Astrocyte of the spinal cord (primary cell): ENCODE measurements around the gene ATRNL1.
"Not testable (repeated sequence)": the region's sequence is repeated elsewhere in the genome, so short reads cannot be mapped to it uniquely, and the experiment has no call there.

ENCODE experiments used
- DNase-seq: peaks from one replicate; pipeline ENCODE4 v3.0.0; 2011; ENCODE audit warnings: low read depth, low spot score
- H3K4me3 ChIP-seq: 2 replicates; pipeline ENCODE4 v1.5.1; 2011; ENCODE audit warnings: low read depth, mild to moderate bottlenecking, low read length, moderate library complexity
- CTCF ChIP-seq: IDR thresholded peaks from 2 replicates; pipeline ENCODE4 v1.5.1; 2012; ENCODE audit warnings: low read depth, mild to moderate bottlenecking, low read length, inconsistent platforms
- in situ Hi-C: cut with HindIII; loops from 2 replicates; pipeline ENCODE4 v1.10.0; 2017; ENCODE audit warnings: low sequenced_read_pairs

Gene ATRNL1

GRCh38 chr10:115164220-115164619 is 71.1 kb downstream of the ATRNL1 start:
- no peak for DNase-seq
- in situ Hi-C loops = no loop called here

GRCh38 chr10:115167751-115168150 is 74.6 kb downstream of the ATRNL1 start:
- DNase-seq = no peak

More at GRCh38 chr10:115164220-115164619, 71.1 kb downstream of the ATRNL1 start:
- TF ChIP-seq CTCF = no peak
- H3K4me3 ChIP-seq = no peak overlapping the region

GRCh38 chr10:115171392-115171960 is 78.3 kb downstream of the ATRNL1 start:
- TF ChIP-seq CTCF = peak; percentile 25
- in situ Hi-C loops = no loop called here
- H3K4me3 ChIP-seq = no peak overlapping the region
- peak; percentile 22 for DNase-seq

More at GRCh38 chr10:115167751-115168150, 74.6 kb downstream of the ATRNL1 start:
- TF ChIP-seq CTCF = no peak
- no peak overlapping the region for H3K4me3 ChIP-seq
- in situ Hi-C loops = no loop called here

GRCh38 chr10:115173915-115174443 is 80.8 kb downstream of the ATRNL1 start:
- H3K4me3 ChIP-seq = no peak overlapping the region
- no peak for DNase-seq
- TF ChIP-seq CTCF = no peak
- in situ Hi-C loops = no loop called here

- peak overlapping the region; percentile 15 for H3K4me3 ChIP-seq
- DNase-seq = peak; percentile 6
- in situ Hi-C loops = not testable (repeated sequence)
These were observed 114.1 kb downstream of the ATRNL1 start for GRCh38 chr10:115207276-115207675.

GRCh38 chr10:115209133-115209532 is 116.0 kb downstream of the ATRNL1 start:
- DNase-seq = no peak
- in situ Hi-C loops = no loop called here
- no peak overlapping the region for H3K4me3 ChIP-seq
- no peak for TF ChIP-seq CTCF

GRCh38 chr10:115214829-115215228 is 121.7 kb downstream of the ATRNL1 start:
- TF ChIP-seq CTCF = no peak
- H3K4me3 ChIP-seq = no peak overlapping the region
- in situ Hi-C loops = no loop called here
- DNase-seq = no peak
